Right ventricle myocardium inferior (tissue), 1 donor: ENCODE measurements around the gene BFSP2. TPM values are rescaled to one million over a fixed set of nuclear protein-coding genes. Genes with fewer than 3 reads are reported as not detected.

Experiments used
- ATAC-seq: fragments of 200-7000 bp; cut with Tn5 transposase; one replicate; pipeline ENCODE4 v1.9.1; 2020; ENCODE audit warnings: mild to moderate bottlenecking, moderate library complexity
- DNase-seq: peaks from one replicate; pipeline ENCODE4 v3.0.0; 2021; ENCODE audit errors: missing footprints
- intact Hi-C: fragments of 100-400 bp; cut with DNase I; formaldehyde crosslinking; loops from one replicate; pipeline ENCODE4 v1.11.0; 2022
- total RNA-seq: library from RNA; stranded (reverse); fragmentation: NEBNext Ultra II Directional; extraction: Animal tissue kit (Norgen Biotek cat#: 25700); gene quantifications from one replicate; pipeline ENCODE4 v1.2.1, GENCODE V29; 2021
- donor health status: DM: no; HTN: yes; CAD: no; lungs with severe emphysema.

BFSP2 gene
- total RNA-seq, 1 donor from 2014 or later, result not detected

GRCh38 chr3:133410191-133410892, 10.5 kb downstream of the BFSP2 start:
- intact Hi-C loops, result no loop called here
- ATAC-seq (no peak), DNase-seq (no peak)

DNA sequence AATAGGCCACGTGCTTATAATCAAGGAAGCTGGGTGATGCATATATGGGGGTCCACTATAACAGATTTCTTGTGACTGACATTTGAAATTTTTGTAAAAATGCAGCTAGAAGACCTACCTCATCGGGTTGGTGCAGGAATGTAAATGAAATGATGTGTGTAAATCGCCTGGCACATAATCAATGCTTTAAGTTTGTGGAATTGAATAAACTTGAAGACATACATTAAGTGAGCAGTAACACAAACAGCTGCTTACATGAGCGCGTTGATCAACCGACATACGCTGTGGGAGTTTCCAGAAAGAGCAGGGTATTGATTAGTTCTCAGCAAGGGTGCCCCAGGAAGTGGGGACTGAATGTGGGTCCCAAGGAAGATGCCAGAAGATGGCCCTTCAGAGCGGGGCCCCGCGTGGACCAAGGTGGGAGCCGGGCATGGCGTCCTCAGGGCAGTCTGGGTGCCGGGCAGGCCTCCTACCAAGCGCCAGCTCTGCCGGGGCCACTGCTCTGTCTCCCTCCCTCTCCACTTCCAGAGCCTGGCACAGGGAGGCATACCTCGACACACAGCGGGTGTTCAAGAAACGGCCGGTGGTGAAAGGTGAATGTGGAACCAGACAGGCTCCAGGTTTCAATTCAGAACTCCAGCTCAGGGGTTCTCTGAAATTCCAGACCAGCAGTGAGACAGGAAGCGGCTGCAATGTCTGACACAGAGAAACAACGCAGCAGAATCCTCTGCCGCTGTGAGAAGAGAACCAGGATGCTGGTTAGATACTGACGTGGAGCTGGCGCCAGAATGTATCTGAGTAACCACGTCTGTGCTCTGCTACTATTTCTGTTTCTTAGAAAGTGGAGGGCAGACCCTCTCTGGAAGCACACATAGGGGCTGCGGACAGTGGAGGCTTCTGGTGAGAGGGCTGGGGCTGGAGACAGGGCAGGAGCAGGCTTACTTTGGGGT, 12.6 kb downstream of the BFSP2 start:
- ATAC-seq (peak; percentile 22), DNase-seq (no peak)
- intact Hi-C loops, result no loop called here

DNA sequence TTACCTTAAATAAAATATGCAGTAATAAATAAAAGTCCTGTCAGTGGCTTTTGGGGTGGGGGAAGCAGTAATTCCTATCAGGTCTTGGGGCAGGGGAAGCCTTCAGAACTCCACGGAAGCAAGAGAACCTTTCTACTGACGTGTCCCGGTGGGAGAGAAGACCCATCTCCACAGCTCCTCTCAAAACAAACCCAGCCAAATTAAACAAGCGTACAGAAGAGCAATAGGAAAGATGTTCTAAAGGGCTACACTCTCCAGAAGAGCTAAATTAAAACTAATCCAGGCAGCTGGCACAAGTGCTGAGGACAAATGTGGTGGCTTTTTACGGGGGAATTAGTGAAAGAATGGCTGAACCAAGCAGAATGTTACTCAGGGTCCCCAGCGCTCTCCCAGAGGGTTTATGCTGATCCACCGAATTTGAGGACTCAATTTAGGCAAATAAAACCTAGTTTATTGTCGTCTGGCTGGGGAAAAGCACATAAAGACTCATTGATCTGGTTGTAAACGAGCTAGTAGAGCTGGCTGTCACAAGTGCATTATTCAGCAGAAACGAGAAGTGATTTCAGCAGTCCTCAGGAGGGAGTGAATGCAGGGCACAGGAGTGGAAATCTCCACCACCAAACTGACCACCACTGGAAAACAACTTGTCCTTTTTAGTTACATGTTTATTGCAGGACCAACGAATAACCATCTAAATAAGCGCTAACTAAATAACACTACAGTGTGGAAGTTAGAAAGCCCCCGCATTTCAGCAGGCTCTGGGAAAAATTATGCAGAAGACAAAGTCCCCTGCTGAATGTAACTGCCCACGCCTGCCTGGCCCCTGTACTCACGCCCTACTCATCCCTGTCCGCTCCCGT, 13.5 kb downstream of the BFSP2 start:
- ATAC-seq (peak; percentile 70), DNase-seq (no peak)
- intact Hi-C loops, result no loop called here

- intact Hi-C loops, result no loop called here
- no peak for DNase-seq
- ATAC-seq, result no peak
Observed at GRCh38 chr3:133414021-133414392, 14.2 kb downstream of the BFSP2 start.

DNA sequence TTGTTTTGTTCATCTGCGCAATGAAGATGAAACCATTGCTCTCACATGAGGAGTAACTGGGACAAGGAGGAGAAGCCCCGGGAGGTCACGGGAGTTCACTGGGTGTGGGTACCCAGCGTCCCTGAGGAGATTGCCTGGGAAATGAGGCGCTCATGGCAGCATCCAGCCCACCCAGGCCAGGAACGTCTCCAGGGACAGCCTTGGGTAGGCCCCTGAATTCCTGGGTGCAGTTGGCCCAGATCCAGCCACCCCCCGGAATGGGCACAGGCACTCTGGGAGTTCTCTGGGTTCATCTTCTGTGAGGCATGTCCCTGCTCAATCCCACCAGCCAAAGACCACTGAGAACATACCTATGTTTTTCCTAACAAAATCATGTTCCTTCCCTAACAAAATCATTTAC, 18.5 kb downstream of the BFSP2 start:
- intact Hi-C loops, result no loop called here
- no peak for ATAC-seq
- no peak for DNase-seq

GRCh38 chr3:133419151-133419909, 19.5 kb downstream of the BFSP2 start:
- no peak for ATAC-seq
- intact Hi-C loops, result no loop called here
- no peak for DNase-seq

DNA sequence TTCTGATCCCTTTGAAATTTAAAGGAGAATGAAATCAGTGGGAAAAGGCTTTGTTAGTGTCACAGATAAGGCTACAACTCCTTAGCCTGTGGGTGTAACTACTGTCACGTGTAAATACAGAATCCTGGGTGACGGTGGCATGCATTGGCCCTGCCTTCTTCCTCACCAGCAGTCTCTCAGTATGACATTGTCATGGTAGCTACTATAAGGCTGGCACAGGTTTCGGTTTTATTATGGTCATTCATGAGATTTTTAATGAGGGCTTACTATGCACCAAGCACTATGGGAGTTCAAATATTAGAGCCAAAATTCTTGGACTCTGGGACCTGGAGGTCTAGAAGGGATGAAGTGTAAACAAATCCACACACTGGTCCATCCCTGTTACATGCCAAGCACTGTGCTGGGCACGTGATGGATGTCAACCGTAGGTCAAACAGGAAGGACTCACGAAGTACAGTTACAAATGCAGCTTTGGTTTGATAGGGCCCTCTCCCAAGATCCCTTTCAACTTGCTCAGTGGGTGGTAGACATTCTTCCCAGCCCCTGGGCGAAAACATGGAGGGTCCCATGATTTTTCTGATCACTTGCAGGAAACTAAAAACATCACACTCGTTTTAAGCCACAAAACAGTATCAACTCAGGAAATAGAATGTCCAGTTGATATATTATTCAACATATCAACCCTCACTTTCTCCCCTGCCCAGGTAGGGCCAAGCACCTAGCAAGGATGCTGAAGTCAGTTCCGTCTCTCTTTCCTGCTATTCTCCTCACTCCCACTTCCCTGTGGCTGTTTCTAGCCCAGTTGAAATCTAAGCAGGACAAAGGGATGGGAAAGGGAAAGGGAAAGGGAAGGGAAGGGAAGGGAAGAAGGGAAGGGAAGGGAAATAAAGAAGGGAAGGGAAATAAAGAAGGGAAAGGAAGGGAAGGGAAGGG, 25.3 kb downstream of the BFSP2 start:
- intact Hi-C loops, result no loop called here
- DNase-seq (no peak), ATAC-seq (no peak)

DNA sequence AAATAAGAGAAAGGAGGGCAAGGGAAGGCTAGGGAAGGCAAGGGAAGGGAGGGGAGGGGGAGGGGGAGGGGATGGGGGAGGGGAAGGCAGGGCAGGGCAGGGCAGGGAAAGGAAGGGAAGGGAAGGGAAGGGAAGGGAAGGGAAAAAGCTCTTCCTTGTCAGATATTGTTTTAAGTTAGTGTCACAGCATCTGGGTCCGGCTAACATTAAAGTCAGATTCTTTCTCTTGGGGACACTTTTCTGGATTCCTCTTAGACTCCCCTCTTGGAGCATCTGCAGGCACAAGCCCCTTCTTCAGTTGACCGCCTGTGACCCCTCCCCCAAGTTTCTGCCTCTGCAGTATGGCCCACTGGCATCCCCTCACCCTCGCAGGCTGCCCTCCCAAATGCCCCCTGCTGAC, 26.0 kb downstream of the BFSP2 start:
- intact Hi-C loops, result no loop called here
- no peak for DNase-seq
- no peak for ATAC-seq

GRCh38 chr3:133426721-133427120, 26.9 kb downstream of the BFSP2 start:
- intact Hi-C loops, result no loop called here
- ATAC-seq (no peak), DNase-seq (no peak)

DNA sequence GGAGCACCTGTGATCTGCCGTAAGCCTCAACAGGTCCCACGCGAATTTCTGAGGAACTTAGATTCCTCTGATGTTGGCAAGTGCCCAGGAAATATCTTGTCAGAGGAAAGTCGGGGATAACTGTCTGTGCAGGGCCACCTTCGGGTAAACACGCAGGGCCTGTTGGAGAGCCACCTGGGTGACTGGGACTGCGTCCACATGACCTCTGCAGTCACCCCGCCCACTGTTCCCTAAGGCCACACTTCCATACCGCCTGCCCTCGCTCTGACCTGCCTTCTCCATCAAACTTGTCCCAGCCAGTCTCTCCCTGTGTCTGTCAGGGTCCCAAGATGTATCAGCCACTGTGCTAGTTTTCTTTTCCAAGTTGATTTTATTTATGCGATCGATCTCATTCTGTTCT, 28.7 kb downstream of the BFSP2 start:
- DNase-seq, result no peak
- intact Hi-C loops, result no loop called here
- no peak for ATAC-seq

DNA sequence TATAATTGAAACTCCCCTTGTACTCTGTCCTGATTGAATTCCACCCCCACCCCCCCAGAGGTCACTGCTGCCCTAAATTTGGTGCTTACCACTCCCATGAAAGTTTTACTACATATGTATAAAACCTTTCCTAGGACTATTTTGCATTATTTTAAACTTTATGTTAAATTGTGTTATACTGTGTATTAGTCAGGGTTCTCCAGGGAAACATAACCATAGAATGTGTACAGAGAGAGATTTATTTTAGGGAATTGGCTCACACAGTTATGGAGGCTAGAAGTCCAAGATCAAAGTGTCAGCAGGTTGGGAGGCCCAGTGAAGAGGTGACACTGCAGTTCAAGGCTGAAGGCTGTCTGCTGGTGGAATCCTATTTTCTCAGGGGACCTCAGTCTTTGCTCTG, 29.2 kb downstream of the BFSP2 start:
- DNase-seq, result no peak
- intact Hi-C loops, result no loop called here
- no peak for ATAC-seq

- intact Hi-C loops, result no loop called here
- ATAC-seq, result no peak
- DNase-seq, result no peak
Observed at GRCh38 chr3:133439563-133439962, 39.7 kb downstream of the BFSP2 start.

DNA sequence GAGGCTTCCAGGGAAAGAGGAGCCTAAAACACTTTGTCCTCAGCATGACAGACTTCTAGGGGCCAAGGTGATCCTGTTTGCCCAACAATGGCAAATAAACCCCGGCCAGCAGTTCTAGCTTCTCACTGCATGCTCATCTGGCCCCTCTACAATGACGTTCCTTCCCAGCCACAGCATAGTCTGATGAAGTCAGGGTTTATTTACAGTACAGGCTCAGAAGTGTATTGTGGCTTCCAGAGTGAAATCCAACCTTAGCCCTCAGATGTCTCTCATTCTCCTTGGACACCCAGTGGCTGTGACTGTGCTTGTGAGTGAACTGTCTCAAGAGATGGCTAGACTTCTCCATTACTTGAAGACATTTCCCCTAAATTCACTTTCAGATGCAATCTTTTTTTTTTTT, 40.8 kb downstream of the BFSP2 start:
- intact Hi-C loops, result no loop called here
- DNase-seq (no peak), ATAC-seq (no peak)

DNA sequence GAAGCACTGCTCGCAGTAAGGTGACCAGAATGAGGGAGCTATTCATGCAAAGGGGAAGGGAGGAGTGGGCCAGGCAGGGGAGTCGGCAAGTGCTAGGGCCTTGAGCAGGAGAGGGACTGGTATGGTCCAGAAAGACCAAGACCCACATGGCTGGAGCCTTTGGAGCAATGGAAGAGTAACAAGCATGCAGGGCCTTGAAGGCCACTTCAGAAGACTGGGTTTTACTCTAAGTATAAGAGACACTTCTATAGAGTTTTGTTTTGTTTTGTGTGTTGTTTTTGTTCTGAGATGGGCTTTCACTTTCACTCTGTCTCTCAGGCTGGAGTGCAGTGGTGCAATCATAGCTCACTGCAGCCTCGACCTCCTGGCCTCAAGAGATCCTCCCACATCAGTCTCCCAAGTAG, 42.0 kb downstream of the BFSP2 start:
- DNase-seq, result no peak
- ATAC-seq, result no peak
- intact Hi-C loops, result no loop called here

DNA sequence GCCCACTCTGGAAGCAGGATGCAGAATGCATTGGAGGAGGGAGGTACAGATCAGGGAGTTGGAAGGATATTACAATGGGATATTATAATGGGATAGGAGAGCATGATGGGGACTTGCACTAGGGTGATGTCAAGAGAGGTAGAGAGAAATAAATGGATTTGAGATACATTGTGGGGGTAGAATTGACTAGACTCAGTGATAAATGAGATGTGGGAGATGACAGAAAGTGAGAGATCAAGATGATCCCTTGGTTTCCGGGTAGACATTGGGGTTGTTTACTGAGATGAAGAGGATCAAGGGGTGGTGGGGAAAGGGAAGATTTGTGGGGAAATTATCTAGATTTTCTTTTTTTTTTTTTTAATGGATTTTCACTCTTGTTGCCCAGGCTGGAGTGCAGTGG, 42.7 kb downstream of the BFSP2 start:
- intact Hi-C loops, result no loop called here
- DNase-seq, result no peak
- ATAC-seq, result no peak

- intact Hi-C loops, result no loop called here
- DNase-seq, result no peak
- ATAC-seq, result no peak
Observed at GRCh38 chr3:133443649-133444422, 44.0 kb downstream of the BFSP2 start.

- ATAC-seq (no peak), DNase-seq (no peak)
- intact Hi-C loops, result no loop called here
Observed at GRCh38 chr3:133444423-133444774, 44.5 kb downstream of the BFSP2 start.
